ENCODE measurements around the gene CCR1. TPM values are rescaled to one million over a fixed set of nuclear protein-coding genes. Genes with fewer than 3 reads are reported as not detected.

The CCR1 gene
- polyA plus RNA-seq, 1 of the 3 experiments (the other 2 are of a cell fraction): not detected

DNA sequence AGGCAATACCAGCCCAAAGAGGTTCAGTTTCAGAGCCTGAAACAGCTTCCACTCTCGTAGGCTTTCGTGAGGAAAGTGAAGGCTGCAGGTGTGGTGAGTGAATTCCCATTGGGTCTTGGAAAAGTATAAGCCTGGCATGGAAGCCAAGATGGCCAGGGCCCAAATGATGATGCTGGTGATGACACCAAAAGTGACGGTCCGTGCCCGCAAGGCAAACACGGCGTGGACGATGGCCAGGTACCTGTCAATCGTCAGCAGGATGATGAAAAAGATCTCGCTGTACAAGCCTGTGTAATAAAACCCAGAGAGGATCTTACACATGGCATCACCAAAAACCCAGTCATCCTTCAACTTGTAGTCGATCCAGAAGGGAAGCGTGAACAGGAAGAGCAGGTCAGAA is 4.4 kb downstream of the CCR1 start:
- H3K9me3 ChIP-seq: no peaks in the 10 kb centered on the region
- CTCF ChIA-PET: no interaction called here
- H3K9me2 ChIP-seq: no peaks in the 10 kb centered on the region
- H3K4me2 ChIP-seq: no peak overlapping the region
- H3K4me1 ChIP-seq (ENCODE audit: control insufficient read depth in 1 of 2, insufficient read depth in 2 of 2, low read depth in 1 of 2, low read length in 1 of 2): no peaks in the 10 kb centered on the region
- no peaks in the 10 kb centered on the region for H3K36me3 ChIP-seq (replicated peaks in 1 of 2; ENCODE audit: control insufficient read depth in 1 of 2, insufficient read depth in 2 of 2, low read length in 1 of 2)
- H3K27ac ChIP-seq (ENCODE audit: low read depth in 2 of 2, low read length in 1 of 2): no peak overlapping the region
- H2AFZ ChIP-seq (ENCODE audit: low read depth): no peak overlapping the region
- H4K20me1 ChIP-seq (ENCODE audit: insufficient read depth): no peaks in the 10 kb centered on the region
- POLR2A ChIA-PET: no interaction called here
- no peak overlapping the region for H3K4me3 ChIP-seq (ENCODE audit: low read depth in 2 of 2, low read length in 1 of 2)
- no peaks in the 10 kb centered on the region for H3K79me2 ChIP-seq (ENCODE audit: insufficient read depth)
- H3K27me3 ChIP-seq (ENCODE audit: insufficient read depth): peaks cover 7% of the 10 kb centered on the region; the same call in 1 of the 2 replicates
- no peak overlapping the region for H3K9ac ChIP-seq
- DNase-seq: no peak
- TF ChIP-seq POLR2AphosphoS5 (IDR thresholded peaks at IDR 0.05; ENCODE audit: low read depth, low read length): no peak
- TF ChIP-seq, protein P1, sequence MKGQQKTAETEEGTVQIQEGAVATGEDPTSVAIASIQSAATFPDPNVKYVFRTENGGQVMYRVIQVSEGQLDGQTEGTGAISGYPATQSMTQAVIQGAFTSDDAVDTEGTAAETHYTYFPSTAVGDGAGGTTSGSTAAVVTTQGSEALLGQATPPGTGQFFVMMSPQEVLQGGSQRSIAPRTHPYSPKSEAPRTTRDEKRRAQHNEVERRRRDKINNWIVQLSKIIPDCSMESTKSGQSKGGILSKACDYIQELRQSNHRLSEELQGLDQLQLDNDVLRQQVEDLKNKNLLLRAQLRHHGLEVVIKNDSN (IDR thresholded peaks at IDR 0.05; ENCODE audit: borderline replicate concordance, low read depth): no peak
- TF ChIP-seq NRF1 (IDR thresholded peaks at IDR 0.05; ENCODE audit: low read depth, low read length): no peak
- TF ChIP-seq FOXM1 (IDR thresholded peaks at IDR 0.05; ENCODE audit: low read depth): no peak
- TF ChIP-seq TCF12 (IDR thresholded peaks at IDR 0.05): no peak
- TF ChIP-seq, protein P2, sequence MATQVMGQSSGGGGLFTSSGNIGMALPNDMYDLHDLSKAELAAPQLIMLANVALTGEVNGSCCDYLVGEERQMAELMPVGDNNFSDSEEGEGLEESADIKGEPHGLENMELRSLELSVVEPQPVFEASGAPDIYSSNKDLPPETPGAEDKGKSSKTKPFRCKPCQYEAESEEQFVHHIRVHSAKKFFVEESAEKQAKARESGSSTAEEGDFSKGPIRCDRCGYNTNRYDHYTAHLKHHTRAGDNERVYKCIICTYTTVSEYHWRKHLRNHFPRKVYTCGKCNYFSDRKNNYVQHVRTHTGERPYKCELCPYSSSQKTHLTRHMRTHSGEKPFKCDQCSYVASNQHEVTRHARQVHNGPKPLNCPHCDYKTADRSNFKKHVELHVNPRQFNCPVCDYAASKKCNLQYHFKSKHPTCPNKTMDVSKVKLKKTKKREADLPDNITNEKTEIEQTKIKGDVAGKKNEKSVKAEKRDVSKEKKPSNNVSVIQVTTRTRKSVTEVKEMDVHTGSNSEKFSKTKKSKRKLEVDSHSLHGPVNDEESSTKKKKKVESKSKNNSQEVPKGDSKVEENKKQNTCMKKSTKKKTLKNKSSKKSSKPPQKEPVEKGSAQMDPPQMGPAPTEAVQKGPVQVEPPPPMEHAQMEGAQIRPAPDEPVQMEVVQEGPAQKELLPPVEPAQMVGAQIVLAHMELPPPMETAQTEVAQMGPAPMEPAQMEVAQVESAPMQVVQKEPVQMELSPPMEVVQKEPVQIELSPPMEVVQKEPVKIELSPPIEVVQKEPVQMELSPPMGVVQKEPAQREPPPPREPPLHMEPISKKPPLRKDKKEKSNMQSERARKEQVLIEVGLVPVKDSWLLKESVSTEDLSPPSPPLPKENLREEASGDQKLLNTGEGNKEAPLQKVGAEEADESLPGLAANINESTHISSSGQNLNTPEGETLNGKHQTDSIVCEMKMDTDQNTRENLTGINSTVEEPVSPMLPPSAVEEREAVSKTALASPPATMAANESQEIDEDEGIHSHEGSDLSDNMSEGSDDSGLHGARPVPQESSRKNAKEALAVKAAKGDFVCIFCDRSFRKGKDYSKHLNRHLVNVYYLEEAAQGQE (IDR thresholded peaks at IDR 0.05; ENCODE audit: low read depth, low read length): no peak
- no peak for TF ChIP-seq EP300 (IDR thresholded peaks at IDR 0.05; ENCODE audit: borderline replicate concordance in 1 of 2, low read depth in 1 of 2, low read length in 1 of 2)
- H3F3A ChIP-seq (replicated peaks; ENCODE audit: insufficient read depth): no peaks in the 10 kb centered on the region
- 8% methylated on average over 12 of the region's 12 CpGs for WGBS (ENCODE audit: low lambda C conversion rate)

GRCh38 chr3:46202535-46202934 is 5.6 kb downstream of the CCR1 start:
- CTCF ChIA-PET: no interaction called here
- TF ChIP-seq JUND (IDR thresholded peaks at IDR 0.05) (no peak), EZH2phosphoT487 (IDR thresholded peaks at IDR 0.05; ENCODE audit: borderline replicate concordance, low read depth) (no peak), YY1 (IDR thresholded peaks at IDR 0.05; ENCODE audit: low read depth) (no peak), NRF1 (IDR thresholded peaks at IDR 0.05; ENCODE audit: low read depth, low read length) (no peak), IRF3 (IDR thresholded peaks at IDR 0.05; ENCODE audit: low read depth, low read length) (no peak), RXRA (IDR thresholded peaks at IDR 0.05; ENCODE audit: borderline replicate concordance, low read depth) (no peak), TEAD4 (IDR thresholded peaks at IDR 0.05; ENCODE audit: borderline replicate concordance, insufficient read depth) (no peak), USF2 (IDR thresholded peaks at IDR 0.05; ENCODE audit: borderline replicate concordance, low read depth, low read length) (no peak), CHD2 (IDR thresholded peaks at IDR 0.05; ENCODE audit: low read length, partially characterized antibody) (no peak), RAD21 (IDR thresholded peaks at IDR 0.05; ENCODE audit: low read length) (no peak), TCF12 (IDR thresholded peaks at IDR 0.05) (no peak), ZBTB33 (IDR thresholded peaks at IDR 0.05; ENCODE audit: borderline replicate concordance, low read depth) (no peak), MXI1 (IDR thresholded peaks at IDR 0.05; ENCODE audit: low read depth, low read length) (no peak)
- TF ChIP-seq, protein P1 (IDR thresholded peaks at IDR 0.05; ENCODE audit: borderline replicate concordance, low read depth): no peak
- no peaks in the 10 kb centered on the region for H3K4me1 ChIP-seq (ENCODE audit: control insufficient read depth in 1 of 2, insufficient read depth in 2 of 2, low read depth in 1 of 2, low read length in 1 of 2)
- H3K27ac ChIP-seq (ENCODE audit: low read depth in 2 of 2, low read length in 1 of 2): no peak overlapping the region
- H3K9me3 ChIP-seq: no peaks in the 10 kb centered on the region
- H3K4me3 ChIP-seq (ENCODE audit: low read depth in 2 of 2, low read length in 1 of 2): no peak overlapping the region
- H2AFZ ChIP-seq (ENCODE audit: low read depth): no peak overlapping the region
- H4K20me1 ChIP-seq (ENCODE audit: insufficient read depth): no peaks in the 10 kb centered on the region
- H3K9ac ChIP-seq: no peak overlapping the region
- H3K79me2 ChIP-seq (ENCODE audit: insufficient read depth): no peaks in the 10 kb centered on the region
- H3K27me3 ChIP-seq (ENCODE audit: insufficient read depth): peaks cover 7% of the 10 kb centered on the region; the same call in 1 of the 2 replicates
- H3K9me2 ChIP-seq: no peaks in the 10 kb centered on the region
- H3F3A ChIP-seq (replicated peaks; ENCODE audit: insufficient read depth): no peaks in the 10 kb centered on the region
- no peak for DNase-seq
- no peaks in the 10 kb centered on the region for H3K36me3 ChIP-seq (replicated peaks in 1 of 2; ENCODE audit: control insufficient read depth in 1 of 2, insufficient read depth in 2 of 2, low read length in 1 of 2)
- WGBS (ENCODE audit: low lambda C conversion rate): 13% methylated on average over 4 of the region's 4 CpGs
- POLR2A ChIA-PET: no interaction called here
- H3K4me2 ChIP-seq: no peak overlapping the region

All from SK-N-SH (cell line).